Right atrium auricular region (tissue), 2 donors: ENCODE data around the gene BMPR2. TPM values are rescaled to one million over a fixed set of nuclear protein-coding genes. Genes with fewer than 3 reads are reported as not detected.
A peak's percentile ranks its signal among the peaks of the same experiment; 100 is the strongest.

Experiments used
- DNase-seq: peaks from one replicate; pipeline ENCODE4 v3.0.0-alpha.2; 2019; ENCODE audit warnings: low spot score
- H3K27ac ChIP-seq, 2 donors: fragments of 200-600 bp; sonication (generic); 1 replicate in 1 of 2; 2 replicates in 1 of 2; pipeline ENCODE4 v1.5.1; 2016 to 2019
- H3K27me3 ChIP-seq, 2 donors: fragments of 200-600 bp; sonication (generic); one replicate each; pipeline versions ENCODE4 v1.5.1 to v1.6.0; 2017 to 2019
- H3K36me3 ChIP-seq: fragments of 200-600 bp; sonication (generic); one replicate; pipeline ENCODE4 v1.5.1; 2016
- H3K4me1 ChIP-seq, 2 donors: fragments of 200-600 bp; sonication (generic); one replicate each; pipeline versions ENCODE4 v1.5.1 to v1.6.0; 2017 to 2019
- H3K4me3 ChIP-seq, 2 donors: fragments of 200-600 bp; sonication (generic); 1 replicate in 1 of 2; 2 replicates in 1 of 2; pipeline ENCODE4 v1.5.1; 2017 to 2019; ENCODE audit warnings: mild to moderate bottlenecking in 1 of 2, moderate library complexity in 1 of 2
- H3K9me3 ChIP-seq, 2 donors: fragments of 200-600 bp; sonication (generic); one replicate each; pipeline ENCODE4 v1.5.1; 2019
- CTCF ChIP-seq, 2 donors: fragments of 200-600 bp; sonication (generic); IDR thresholded peaks; one replicate each; pipeline ENCODE4 v1.5.1; 2019; ENCODE audit warnings: antibody characterized with exemption in 2 of 2
- total RNA-seq, 2 donors: library from RNA; depleted of rRNA; stranded (reverse); fragments of >200 nt; gene quantifications; one replicate each; pipeline ENCODE4 v1.1.0, GENCODE V29; 2016

Gene BMPR2
- total RNA-seq, 2 donors from 2014 or later = 55.0 to 68.5 TPM

GRCh38 chr2:202588647-202589581, 212.8 kb downstream of the BMPR2 start:
- H3K4me3 ChIP-seq = peak overlapping the region; percentile 4 to 17
- H3K36me3 ChIP-seq = no peaks in the 10 kb centered on the region
- peak; percentile 86 to 95 for TF ChIP-seq CTCF (IDR thresholded peaks at IDR 0.05)
- H3K4me1 ChIP-seq = peaks cover 0 to 11% of the 10 kb centered on the region in 2 donors
- DNase-seq = peak; percentile 79
- peaks cover 0 to 6% of the 10 kb centered on the region in 2 donors for H3K9me3 ChIP-seq
- no peaks in the 10 kb centered on the region for H3K27me3 ChIP-seq
- H3K27ac ChIP-seq = no peak overlapping the region

DNA sequence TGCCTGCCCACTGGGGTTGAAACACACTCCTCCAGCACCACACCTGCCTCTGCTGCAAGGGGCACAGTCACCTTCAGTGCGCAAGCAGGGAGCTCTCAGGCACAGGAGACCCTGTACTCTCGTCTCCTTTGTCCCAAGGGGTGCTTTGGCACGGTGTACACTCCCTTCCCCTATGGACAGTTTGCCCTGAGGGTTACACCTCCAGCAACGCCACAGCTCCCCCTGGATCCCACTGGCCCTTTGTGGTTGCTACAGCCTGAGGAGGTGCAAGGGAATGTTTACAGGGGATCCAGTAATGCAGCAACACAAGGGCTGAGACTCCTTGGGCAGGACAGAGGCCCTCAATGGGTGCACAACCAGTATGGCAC, 213.4 kb downstream of the BMPR2 start:
- Histone ChIP-seq H3K4me1 (peaks cover 0 to 11% of the 10 kb centered on the region in 2 donors), H3K9me3 (no peaks in the 10 kb centered on the region), H3K4me3 (no peak overlapping the region), H3K27me3 (no peaks in the 10 kb centered on the region), H3K27ac (no peak overlapping the region), H3K36me3 (no peaks in the 10 kb centered on the region)
- TF ChIP-seq CTCF (IDR thresholded peaks at IDR 0.05) = no peak
- no peak for DNase-seq

GRCh38 chr2:202592566-202592965, 216.4 kb downstream of the BMPR2 start:
- H3K4me3 ChIP-seq = no peak overlapping the region
- peaks cover 0 to 11% of the 10 kb centered on the region in 2 donors for H3K4me1 ChIP-seq
- no peak for DNase-seq
- H3K27ac ChIP-seq = no peak overlapping the region
- H3K27me3 ChIP-seq = no peaks in the 10 kb centered on the region
- no peaks in the 10 kb centered on the region for H3K9me3 ChIP-seq
- TF ChIP-seq CTCF (IDR thresholded peaks at IDR 0.05) = no peak
- no peaks in the 10 kb centered on the region for H3K36me3 ChIP-seq

GRCh38 chr2:202599105-202599504, 223.0 kb downstream of the BMPR2 start:
- Histone ChIP-seq H3K27ac (no peak overlapping the region), H3K36me3 (no peaks in the 10 kb centered on the region), H3K9me3 (no peaks in the 10 kb centered on the region), H3K4me1 (no peaks in the 10 kb centered on the region), H3K27me3 (no peaks in the 10 kb centered on the region), H3K4me3 (no peak overlapping the region)
- no peak for DNase-seq
- no peak for TF ChIP-seq CTCF (IDR thresholded peaks at IDR 0.05)

GRCh38 chr2:202599911-202600310, 223.8 kb downstream of the BMPR2 start:
- H3K27me3 ChIP-seq = no peaks in the 10 kb centered on the region
- no peaks in the 10 kb centered on the region for H3K4me1 ChIP-seq
- no peaks in the 10 kb centered on the region for H3K36me3 ChIP-seq
- no peak for TF ChIP-seq CTCF (IDR thresholded peaks at IDR 0.05)
- no peak overlapping the region for H3K27ac ChIP-seq
- H3K4me3 ChIP-seq = no peak overlapping the region
- DNase-seq = no peak
- H3K9me3 ChIP-seq = no peaks in the 10 kb centered on the region
